HCT116 (cell line): ENCODE results near the gene NFKBIA. TPM values are rescaled to one million over a fixed set of nuclear protein-coding genes. Genes with fewer than 3 reads are reported as not detected.

ENCODE experiments used
- ATAC-seq: fragments of 200-7000 bp; cut with Tn5 transposase; 2 replicates; pipeline ENCODE4 v1.9.1; 2020; ENCODE audit warnings: mild to moderate bottlenecking, moderate library complexity
- BruUV-seq: library from RNA; stranded (reverse); fragments of 400-500 nt; replicated peaks from 2 replicates; lab custom pipeline; 2021; lab: Mats Ljungman, UMichigan
- CTCF ChIA-PET: fragments of 300-600 bp; sonication (Branson Sonifier 250); formaldehyde crosslinking; loops from one replicate; lab custom pipeline; 2021; ENCODE audit warnings: antibody characterized with exemption; lab: Charles Lee
- POLR2A ChIA-PET: fragments of 300-600, 350-600 bp; sonication (Branson Sonifier 250); formaldehyde crosslinking; loops from one replicate; lab custom pipeline; 2021; ENCODE audit warnings: antibody characterized with exemption; lab: Charles Lee
- RAD21 ChIA-PET, 2 experiments: fragments of 300-600 bp; sonication (Branson Sonifier 250); formaldehyde crosslinking; loops; one replicate each; lab custom pipeline; 2023; ENCODE audit warnings: low total read pairs in 2 of 2; ENCODE audit not compliant: uncharacterized antibody in 2 of 2, unreplicated experiment in 2 of 2, low non-redundant PET in 1 of 2; lab: Charles Lee
- DNase-seq: peaks from one replicate; pipeline ENCODE4 v3.0.0-alpha.2; 2010; ENCODE audit warnings: low read depth, low spot score
- H2AFZ ChIP-seq: fragments of 200-600 bp; shearing (Covaris generic), sonication (generic); 2 replicates; pipeline ENCODE4 v1.6.1; 2017; ENCODE audit warnings: low read depth, mixed run types, mixed read lengths, antibody characterized with exemption, low read length; ENCODE audit not compliant: poor library complexity, severe bottlenecking
- H3K27ac ChIP-seq: 2 replicates; pipeline ENCODE4 v1.5.1; 2012; ENCODE audit warnings: low read depth, low read length
- H3K27me3 ChIP-seq: fragments of 200-600 bp; sonication (generic); 2 replicates; pipeline ENCODE4 v1.6.1; 2016; ENCODE audit warnings: mixed run types, low read length, mixed read lengths; ENCODE audit not compliant: insufficient read depth
- H3K36me3 ChIP-seq, 2 experiments: fragments of 200-500 bp in 1 of 2; fragments of 200-600 bp in 1 of 2; sonication (Bioruptor generic) in 1 of 2; sonication (generic) in 1 of 2; 2 replicates each; pipeline versions ENCODE4 v1.5.1 to v1.6.1; 2014 to 2016; ENCODE audit warnings: low read length in 2 of 2, inconsistent platforms in 1 of 2, mixed read lengths in 1 of 2, mixed run types in 1 of 2; ENCODE audit not compliant: insufficient read depth in 2 of 2, control insufficient read depth in 1 of 2
- H3K4me1 ChIP-seq, 2 experiments: fragments of 200-600 bp in 1 of 2; sonication (generic) in 1 of 2; 2 replicates each; pipeline versions ENCODE4 v1.5.1 to v1.6.1; 2012 to 2017; ENCODE audit warnings: low read length in 2 of 2, inconsistent platforms in 1 of 2, mild to moderate bottlenecking in 1 of 2, mixed read lengths in 1 of 2, mixed run types in 1 of 2, moderate library complexity in 1 of 2; ENCODE audit not compliant: insufficient read depth in 2 of 2, control insufficient read depth in 1 of 2
- H3K4me2 ChIP-seq: fragments of 200-600 bp; sonication (generic); 2 replicates; pipeline ENCODE4 v1.6.1; 2017; ENCODE audit warnings: mixed run types, low read length, mixed read lengths
- H3K4me3 ChIP-seq, 2 experiments: fragments of 200-600 bp in 1 of 2; sonication (generic) in 1 of 2; replicated peaks in 1 of 2; 2 replicates each; pipeline ENCODE4 v1.5.1; 2011 to 2016; ENCODE audit warnings: low read length in 2 of 2, control low read depth in 1 of 2, low read depth in 1 of 2, mild to moderate bottlenecking in 1 of 2, mixed read lengths in 1 of 2, mixed run types in 1 of 2
- H3K79me2 ChIP-seq: fragments of 200-600 bp; sonication (generic); 2 replicates; pipeline ENCODE4 v1.6.1; 2017; ENCODE audit warnings: mild to moderate bottlenecking, mixed run types, low read length, moderate library complexity, mixed read lengths; ENCODE audit not compliant: insufficient read depth
- H3K9ac ChIP-seq: fragments of 200-600 bp; sonication (generic); 2 replicates; pipeline ENCODE4 v1.6.1; 2016; ENCODE audit warnings: low read length, mixed read lengths
- H3K9me2 ChIP-seq: fragments of 200-600 bp; sonication (generic), shearing (Covaris generic); 2 replicates; pipeline ENCODE4 v1.6.1; 2017; ENCODE audit warnings: mixed run types, mild to moderate bottlenecking, moderate library complexity; ENCODE audit not compliant: insufficient read depth
- H3K9me3 ChIP-seq, 2 experiments: fragments of 200-500 bp in 1 of 2; fragments of 200-600 bp in 1 of 2; sonication (Bioruptor generic) in 1 of 2; sonication (generic) in 1 of 2; 2 replicates each; pipeline ENCODE4 v1.6.1; 2014 to 2017; ENCODE audit warnings: low read length in 2 of 2, mixed read lengths in 2 of 2, inconsistent platforms in 1 of 2, low read depth in 1 of 2, mild to moderate bottlenecking in 1 of 2, mixed run types in 1 of 2, moderate library complexity in 1 of 2; ENCODE audit not compliant: control insufficient read depth in 1 of 2, insufficient read depth in 1 of 2
- H4K20me1 ChIP-seq: fragments of 200-600 bp; sonication (generic), shearing (Covaris generic); 2 replicates; pipeline ENCODE4 v1.6.1; 2017; ENCODE audit warnings: mixed run types, mild to moderate bottlenecking, moderate library complexity; ENCODE audit not compliant: insufficient read depth
- CBX3 ChIP-seq: IDR thresholded peaks from 2 replicates; pipeline ENCODE4 v1.6.1; 2012; ENCODE audit warnings: low read depth
- CTCF ChIP-seq, 3 experiments: fragments of 200-600 bp in 1 of 3; sonication (generic) in 1 of 3; IDR thresholded peaks in 2 of 3; conservative IDR thresholded peaks in 1 of 3; 2 replicates each; pipeline ENCODE4 v1.5.1; 2012 to 2017; ENCODE audit warnings: low read depth in 2 of 3, low read length in 2 of 3, antibody characterized with exemption in 1 of 3, borderline replicate concordance in 1 of 3, control low read depth in 1 of 3, mild to moderate bottlenecking in 1 of 3, mixed read lengths in 1 of 3, mixed run types in 1 of 3, moderate library complexity in 1 of 3; ENCODE audit not compliant: insufficient read depth in 1 of 3
- FOSL1 ChIP-seq: IDR thresholded peaks from 2 replicates; pipeline ENCODE4 v1.6.1; 2012; ENCODE audit warnings: low read depth
- JUND ChIP-seq: IDR thresholded peaks from 2 replicates; pipeline ENCODE4 v1.6.1; 2012
- MAX ChIP-seq: IDR thresholded peaks from 2 replicates; pipeline ENCODE4 v1.6.1; 2012
- RAD21 ChIP-seq: IDR thresholded peaks from 2 replicates; pipeline ENCODE4 v1.6.1; 2012; ENCODE audit warnings: low read depth, mild to moderate bottlenecking
- REST ChIP-seq: IDR thresholded peaks from 2 replicates; pipeline ENCODE4 v1.6.1; 2012; ENCODE audit warnings: low read depth
- SIN3A ChIP-seq: IDR thresholded peaks from 2 replicates; pipeline ENCODE4 v1.6.1; 2012; ENCODE audit warnings: low read depth
- SP1 ChIP-seq: IDR thresholded peaks from 2 replicates; pipeline ENCODE4 v1.6.1; 2012; ENCODE audit warnings: low read depth
- SRF ChIP-seq: IDR thresholded peaks from 2 replicates; pipeline ENCODE4 v1.6.1; 2012; ENCODE audit warnings: low read depth
- ZBTB33 ChIP-seq: IDR thresholded peaks from 2 replicates; pipeline ENCODE4 v1.6.1; 2011; ENCODE audit warnings: mild to moderate bottlenecking, low read length, moderate library complexity; ENCODE audit not compliant: insufficient replicate concordance; ENCODE audit errors: extremely low read depth
- intact Hi-C: fragments of 100-400 bp; cut with micrococcal nuclease; formaldehyde crosslinking; loops from 2 replicates; pipeline ENCODE4 v1.10.0; 2022
- total RNA-seq: library from RNA; stranded (reverse); gene quantifications from one replicate; pipeline ENCODE4 v1.2.1, GENCODE V29; 2021; ENCODE audit not compliant: unreplicated experiment

The NFKBIA gene
- total RNA-seq, 1 experiment from 2014 or later, result 42.6 TPM

GRCh38 chr14:35365130-35366055 lies 39.2 kb downstream of the NFKBIA start:
- ChIA-PET RAD21 (interaction anchor here in 1 of 2 experiments (0.6 to 1.0 kb wide), 2 partner anchors 14 to 38 kb away, joined by 3 read pairs; no protein-coding TSS in a partner anchor), CTCF (interaction anchor here (1.4 kb wide), 1 partner anchor 9 kb away, joined by 3 read pairs; no protein-coding TSS in a partner anchor), POLR2A (interaction anchor here (0.9 to 1.7 kb wide), 4 partner anchors 9 to 73 kb away, joined by 3 to 8 read pairs (median 6); partner anchors contain the start of genes NFKBIA and PSMA6)
- Histone ChIP-seq H3K9me2 (no peaks in the 10 kb centered on the region), H3K36me3 (no peaks in the 10 kb centered on the region), H3K79me2 (no peaks in the 10 kb centered on the region), H3K4me2 (peak overlapping the region; percentile 63), H3K4me1 (peaks cover 12 to 31% of the 10 kb centered on the region in 2 experiments), H3K4me3 (no peak overlapping the region), H4K20me1 (no peaks in the 10 kb centered on the region), H3K27ac (peak overlapping the region; percentile 31), H3K9me3 (no peaks in the 10 kb centered on the region), H2AFZ (peak overlapping the region; percentile 77), H3K27me3 (no peaks in the 10 kb centered on the region), H3K9ac (peak overlapping the region; percentile 21; the same call in 1 of the 2 replicates)
- TF ChIP-seq SIN3A (no peak), ZBTB33 (no peak), JUND (peak; percentile 52; the same call in 1 of the 2 replicates), FOSL1 (peak; percentile 62), SP1 (0 out of 2 replicates have a peak, but pooled peaks have one; percentile 31), CTCF (IDR thresholded peaks at IDR 0.05 in 2 of 3, conservative IDR thresholded peaks at IDR 0.05 in 1 of 3; ENCODE audit: borderline replicate concordance in 1 of 3, insufficient read depth in 1 of 3, low read depth in 2 of 3, low read length in 2 of 3) (no peak), RAD21 (no peak), REST (no peak), SRF (no peak), MAX (peak; percentile 87), CBX3 (peak; percentile 60; the same call in 1 of the 2 replicates)
- intact Hi-C loops, result no loop called here
- no TSS peak for BruUV-seq
- peak; percentile 90 for ATAC-seq
- DNase-seq, result peak; percentile 54
